ENCODE data around the gene DAPK2.

DNA sequence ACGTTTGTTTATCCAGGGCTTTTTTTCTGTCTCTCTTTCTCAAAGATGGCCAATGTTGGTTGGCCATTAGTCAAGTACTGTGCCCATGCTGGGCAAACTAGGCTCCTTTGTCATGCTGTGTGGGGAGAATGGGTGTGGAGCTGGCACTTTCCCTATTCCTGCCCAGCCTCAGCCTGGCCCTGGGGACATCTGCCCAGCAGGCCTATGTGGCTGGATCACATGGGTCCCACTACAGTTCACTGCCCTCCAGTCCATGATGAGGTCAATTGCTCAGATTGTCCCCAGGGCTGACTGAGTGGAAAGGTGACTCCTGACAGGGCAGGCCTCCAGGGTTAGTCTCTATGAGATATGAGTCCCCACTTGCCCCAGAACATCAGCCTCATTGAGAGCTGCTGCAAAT is 158.1 kb downstream of the DAPK2 start:
- TF ChIP-seq, protein P1, sequence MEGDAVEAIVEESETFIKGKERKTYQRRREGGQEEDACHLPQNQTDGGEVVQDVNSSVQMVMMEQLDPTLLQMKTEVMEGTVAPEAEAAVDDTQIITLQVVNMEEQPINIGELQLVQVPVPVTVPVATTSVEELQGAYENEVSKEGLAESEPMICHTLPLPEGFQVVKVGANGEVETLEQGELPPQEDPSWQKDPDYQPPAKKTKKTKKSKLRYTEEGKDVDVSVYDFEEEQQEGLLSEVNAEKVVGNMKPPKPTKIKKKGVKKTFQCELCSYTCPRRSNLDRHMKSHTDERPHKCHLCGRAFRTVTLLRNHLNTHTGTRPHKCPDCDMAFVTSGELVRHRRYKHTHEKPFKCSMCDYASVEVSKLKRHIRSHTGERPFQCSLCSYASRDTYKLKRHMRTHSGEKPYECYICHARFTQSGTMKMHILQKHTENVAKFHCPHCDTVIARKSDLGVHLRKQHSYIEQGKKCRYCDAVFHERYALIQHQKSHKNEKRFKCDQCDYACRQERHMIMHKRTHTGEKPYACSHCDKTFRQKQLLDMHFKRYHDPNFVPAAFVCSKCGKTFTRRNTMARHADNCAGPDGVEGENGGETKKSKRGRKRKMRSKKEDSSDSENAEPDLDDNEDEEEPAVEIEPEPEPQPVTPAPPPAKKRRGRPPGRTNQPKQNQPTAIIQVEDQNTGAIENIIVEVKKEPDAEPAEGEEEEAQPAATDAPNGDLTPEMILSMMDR (conservative IDR thresholded peaks at IDR 0.05; ENCODE audit: low read length), result no peak
- TF ChIP-seq EZH2phosphoT487 (IDR thresholded peaks at IDR 0.05; ENCODE audit: borderline replicate concordance), result no peak

Measured in Loucy (cell line).